ENCODE results near the gene RGS21. TPM values are rescaled to one million over a fixed set of nuclear protein-coding genes. Genes with fewer than 3 reads are reported as not detected.

Gene RGS21
- total RNA-seq, 4 donors from 2014 or later, result not detected

GRCh38 chr1:192363177-192363576 lies 46.4 kb downstream of the RGS21 start:
- intact Hi-C loops (cut with DNase I), result no loop called here
- Histone ChIP-seq H3K4me3 (no peak overlapping the region), H3K27ac (replicated peaks in 1 of 4) (no peak overlapping the region), H3K36me3 (no peaks in the 10 kb centered on the region), H3K9me3 (no peaks in the 10 kb centered on the region), H3K27me3 (no peaks in the 10 kb centered on the region), H3K4me1 (no peaks in the 10 kb centered on the region)
- DNase-seq (ENCODE audit: extremely low spot score), result no peak
- TF ChIP-seq CTCF (IDR thresholded peaks at IDR 0.05) (no peak), EP300 (IDR thresholded peaks at IDR 0.05) (no peak), POLR2A (IDR thresholded peaks at IDR 0.05; ENCODE audit: low read depth) (no peak), POLR2AphosphoS5 (IDR thresholded peaks at IDR 0.05) (no peak)

GRCh38 chr1:192367436-192367835 lies 50.6 kb downstream of the RGS21 start:
- Histone ChIP-seq H3K9me3 (no peaks in the 10 kb centered on the region), H3K27me3 (no peaks in the 10 kb centered on the region), H3K4me1 (no peaks in the 10 kb centered on the region), H3K36me3 (no peaks in the 10 kb centered on the region), H3K27ac (replicated peaks in 1 of 4) (no peak overlapping the region), H3K4me3 (no peak overlapping the region)
- intact Hi-C loops (cut with DNase I), result no loop called here
- TF ChIP-seq POLR2A (IDR thresholded peaks at IDR 0.05; ENCODE audit: low read depth), result no peak
- TF ChIP-seq EP300 (IDR thresholded peaks at IDR 0.05), result no peak
- no peak for TF ChIP-seq POLR2AphosphoS5 (IDR thresholded peaks at IDR 0.05)
- TF ChIP-seq CTCF (IDR thresholded peaks at IDR 0.05), result no peak
- DNase-seq (ENCODE audit: extremely low spot score), result no peak
- 77% methylated on average over 3 of the region's 3 CpGs for WGBS

- TF ChIP-seq POLR2AphosphoS5 (IDR thresholded peaks at IDR 0.05) (no peak), POLR2A (IDR thresholded peaks at IDR 0.05; ENCODE audit: low read depth) (no peak), CTCF (IDR thresholded peaks at IDR 0.05) (no peak), EP300 (IDR thresholded peaks at IDR 0.05) (no peak)
- Histone ChIP-seq H3K36me3 (no peaks in the 10 kb centered on the region), H3K4me3 (no peak overlapping the region), H3K9me3 (no peaks in the 10 kb centered on the region), H3K4me1 (no peaks in the 10 kb centered on the region), H3K27ac (replicated peaks in 1 of 4) (no peak overlapping the region), H3K27me3 (no peaks in the 10 kb centered on the region)
- DNase-seq (ENCODE audit: extremely low spot score), result no peak
- 86% methylated on average over 2 of the region's 2 CpGs for WGBS
- intact Hi-C loops (cut with DNase I), result no loop called here
These were observed 58.5 kb downstream of the RGS21 start for GRCh38 chr1:192375306-192375705.

- TF ChIP-seq EP300 (IDR thresholded peaks at IDR 0.05), result no peak
- no peak for TF ChIP-seq CTCF (IDR thresholded peaks at IDR 0.05)
- no peak for TF ChIP-seq POLR2AphosphoS5 (IDR thresholded peaks at IDR 0.05)
- no peak for TF ChIP-seq POLR2A (IDR thresholded peaks at IDR 0.05; ENCODE audit: low read depth)
- Histone ChIP-seq H3K27me3 (no peaks in the 10 kb centered on the region), H3K9me3 (no peaks in the 10 kb centered on the region), H3K27ac (replicated peaks in 1 of 4) (no peak overlapping the region), H3K4me1 (no peaks in the 10 kb centered on the region), H3K4me3 (no peak overlapping the region), H3K36me3 (no peaks in the 10 kb centered on the region)
- intact Hi-C loops (cut with DNase I), result no loop called here
- DNase-seq (ENCODE audit: extremely low spot score), result no peak
- 82% methylated on average over 3 of the region's 3 CpGs for WGBS
These were observed 59.6 kb downstream of the RGS21 start for GRCh38 chr1:192376374-192376773.

GRCh38 chr1:192378276-192378675 lies 61.5 kb downstream of the RGS21 start:
- TF ChIP-seq POLR2A (IDR thresholded peaks at IDR 0.05; ENCODE audit: low read depth) (no peak), EP300 (IDR thresholded peaks at IDR 0.05) (no peak), CTCF (IDR thresholded peaks at IDR 0.05) (no peak), POLR2AphosphoS5 (IDR thresholded peaks at IDR 0.05) (no peak)
- Histone ChIP-seq H3K27me3 (no peaks in the 10 kb centered on the region), H3K4me1 (no peaks in the 10 kb centered on the region), H3K36me3 (no peaks in the 10 kb centered on the region), H3K9me3 (no peaks in the 10 kb centered on the region), H3K4me3 (no peak overlapping the region), H3K27ac (replicated peaks in 1 of 4) (no peak overlapping the region)
- intact Hi-C loops (cut with DNase I), result no loop called here
- no peak for DNase-seq (ENCODE audit: extremely low spot score)
